ENCODE results near the gene APOB. TPM values are rescaled to one million over a fixed set of nuclear protein-coding genes. Genes with fewer than 3 reads are reported as not detected.

The APOB gene
- total RNA-seq, 1 donor from 2014 or later = 0.40 TPM

Other genes with a start within 250 kb of the APOB start
- 18.9 and 33.1 TPM in 2 replicates for gene LDAH, start 221.0 kb downstream of the APOB start, total RNA-seq
- gene TDRD15, start 79.9 kb upstream of the APOB start, total RNA-seq = not detected in 2 replicates

Measured in pulmonary artery endothelial cell (primary cell).